ENCODE measurements around the gene SETD1B.

GRCh38 chr12:121808623-121809022 is 4.8 kb downstream of the SETD1B start:
- TF ChIP-seq, protein P1, sequence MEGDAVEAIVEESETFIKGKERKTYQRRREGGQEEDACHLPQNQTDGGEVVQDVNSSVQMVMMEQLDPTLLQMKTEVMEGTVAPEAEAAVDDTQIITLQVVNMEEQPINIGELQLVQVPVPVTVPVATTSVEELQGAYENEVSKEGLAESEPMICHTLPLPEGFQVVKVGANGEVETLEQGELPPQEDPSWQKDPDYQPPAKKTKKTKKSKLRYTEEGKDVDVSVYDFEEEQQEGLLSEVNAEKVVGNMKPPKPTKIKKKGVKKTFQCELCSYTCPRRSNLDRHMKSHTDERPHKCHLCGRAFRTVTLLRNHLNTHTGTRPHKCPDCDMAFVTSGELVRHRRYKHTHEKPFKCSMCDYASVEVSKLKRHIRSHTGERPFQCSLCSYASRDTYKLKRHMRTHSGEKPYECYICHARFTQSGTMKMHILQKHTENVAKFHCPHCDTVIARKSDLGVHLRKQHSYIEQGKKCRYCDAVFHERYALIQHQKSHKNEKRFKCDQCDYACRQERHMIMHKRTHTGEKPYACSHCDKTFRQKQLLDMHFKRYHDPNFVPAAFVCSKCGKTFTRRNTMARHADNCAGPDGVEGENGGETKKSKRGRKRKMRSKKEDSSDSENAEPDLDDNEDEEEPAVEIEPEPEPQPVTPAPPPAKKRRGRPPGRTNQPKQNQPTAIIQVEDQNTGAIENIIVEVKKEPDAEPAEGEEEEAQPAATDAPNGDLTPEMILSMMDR (IDR thresholded peaks at IDR 0.05), result no peak
- TF ChIP-seq POLR2A (IDR thresholded peaks at IDR 0.05), result no peak
- no peak for TF ChIP-seq POLR2AphosphoS5 (IDR thresholded peaks at IDR 0.05)
